ENCODE data around the gene KCNJ2. TPM values are rescaled to one million over a fixed set of nuclear protein-coding genes. Genes with fewer than 3 reads are reported as not detected.

Gene KCNJ2
- total RNA-seq, result 17.3 and 19.6 TPM in 2 replicates

GRCh38 chr17:70168977-70169708, at the start of gene KCNJ2:
KCNJ2 (plus strand) TSS chr17:70169532; CDS start chr17:70175040, 5,508 bp downstream.
- DNase-seq (ENCODE audit: extremely low read depth, low read depth, low spot score), result no peak

GRCh38 chr17:70119545-70119944, 49.8 kb upstream of the KCNJ2 start:
- no peak for DNase-seq (ENCODE audit: extremely low read depth, low read depth, low spot score)

GRCh38 chr17:70119983-70120382, 49.3 kb upstream of the KCNJ2 start:
- no peak for DNase-seq (ENCODE audit: extremely low read depth, low read depth, low spot score)

DNA sequence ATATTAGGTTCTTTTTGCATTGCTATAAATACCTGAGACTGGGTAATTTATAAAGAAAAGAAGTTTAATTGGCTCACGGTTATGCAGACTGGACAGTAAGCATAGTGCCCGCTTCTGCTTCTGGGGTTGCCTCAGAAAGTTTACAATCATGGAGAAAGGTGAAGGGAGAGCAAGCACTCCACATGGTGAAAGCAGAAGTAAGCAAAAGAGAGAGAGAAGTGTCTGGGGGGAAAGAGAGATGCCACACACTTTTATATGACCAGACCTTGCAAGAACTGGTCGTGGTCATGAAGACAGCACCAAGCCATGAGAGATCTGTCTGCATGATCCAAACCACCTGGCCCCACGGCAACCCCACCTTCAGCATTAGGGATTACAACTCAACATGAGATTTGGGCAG, 48.9 kb upstream of the KCNJ2 start:
- DNase-seq (ENCODE audit: extremely low read depth, low read depth, low spot score), result no peak

- no peak for DNase-seq (ENCODE audit: extremely low read depth, low read depth, low spot score)
Measured at GRCh38 chr17:70121126-70121525, 48.2 kb upstream of the KCNJ2 start.

- no peak for DNase-seq (ENCODE audit: extremely low read depth, low read depth, low spot score)
Measured at GRCh38 chr17:70123193-70123592, 46.1 kb upstream of the KCNJ2 start.

DNA sequence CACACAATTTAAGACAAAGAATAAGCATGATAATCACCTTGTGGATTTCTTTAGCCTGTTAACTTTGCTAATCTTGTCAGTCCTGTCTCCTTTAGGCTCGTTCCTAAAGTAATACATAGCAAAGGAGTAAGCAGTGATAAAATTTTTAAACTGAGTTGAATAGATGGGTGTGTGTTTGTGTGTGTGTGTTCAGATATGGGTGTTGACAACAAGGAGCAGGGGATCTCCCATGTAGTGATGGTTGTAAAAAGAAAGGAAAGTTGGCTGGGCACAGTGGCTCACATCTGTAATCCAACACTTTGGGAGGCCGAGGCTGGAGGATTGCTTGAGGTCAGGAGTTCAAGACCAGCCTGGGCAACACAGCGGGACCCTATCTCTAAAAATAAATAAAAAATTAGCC, 44.6 kb upstream of the KCNJ2 start:
- no peak for DNase-seq (ENCODE audit: extremely low read depth, low read depth, low spot score)

DNA sequence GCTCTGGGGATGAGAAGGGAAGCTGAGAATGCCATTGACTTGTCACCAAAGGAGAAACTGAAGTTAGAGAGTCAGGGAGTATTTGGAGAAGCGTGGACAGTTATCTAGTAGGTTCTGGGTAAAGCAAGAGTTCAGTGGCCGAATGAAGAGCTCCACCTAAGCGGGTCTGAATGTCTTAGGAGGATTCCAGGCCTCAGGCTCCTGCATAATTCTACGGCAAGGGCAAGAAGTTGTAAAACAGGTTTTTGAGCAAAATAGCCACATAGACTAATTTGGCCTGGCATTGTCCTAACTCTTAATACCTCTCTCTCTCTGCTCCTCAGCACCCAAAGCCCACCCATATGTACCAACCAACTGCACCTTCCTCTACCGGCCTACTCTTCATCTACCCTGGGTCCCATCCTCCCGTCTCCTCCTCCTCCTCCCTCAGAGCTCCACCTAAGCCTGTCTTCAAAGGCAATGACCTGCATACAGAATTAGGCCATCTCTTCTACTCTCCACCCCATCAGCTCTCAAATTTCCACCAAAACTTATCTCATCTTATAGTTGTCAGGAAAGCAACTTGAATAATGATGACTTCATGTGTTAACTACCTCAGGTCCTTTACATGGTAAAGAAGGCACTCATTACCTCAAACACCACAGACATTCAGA, 42.0 kb upstream of the KCNJ2 start:
- no peak for DNase-seq (ENCODE audit: extremely low read depth, low read depth, low spot score)

DNA sequence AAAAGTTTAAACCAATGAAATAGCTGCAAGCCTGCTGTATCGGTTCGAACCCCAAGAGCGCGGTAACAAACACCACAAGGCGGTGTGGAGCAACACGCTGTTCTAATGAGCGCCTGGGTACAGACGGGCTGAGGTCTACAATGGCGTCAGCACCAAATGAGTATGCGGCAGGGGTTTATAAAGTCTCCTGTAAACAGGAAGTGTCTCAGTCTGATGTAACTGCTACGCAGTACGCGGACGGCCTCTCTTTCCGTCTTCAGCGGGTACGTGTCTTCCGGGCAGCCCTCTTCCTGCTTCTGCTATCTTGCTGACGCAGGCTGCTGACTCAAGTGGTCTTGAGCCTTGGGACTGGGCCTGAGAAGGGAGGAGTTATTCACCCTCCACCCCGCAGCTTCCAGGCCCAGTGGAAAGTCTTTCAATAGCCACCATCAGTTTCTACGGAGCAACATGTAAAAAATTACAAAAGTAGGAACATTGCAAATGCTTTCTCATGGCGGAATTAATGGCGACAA, 40.5 kb upstream of the KCNJ2 start:
- no peak for DNase-seq (ENCODE audit: extremely low read depth, low read depth, low spot score)

DNA sequence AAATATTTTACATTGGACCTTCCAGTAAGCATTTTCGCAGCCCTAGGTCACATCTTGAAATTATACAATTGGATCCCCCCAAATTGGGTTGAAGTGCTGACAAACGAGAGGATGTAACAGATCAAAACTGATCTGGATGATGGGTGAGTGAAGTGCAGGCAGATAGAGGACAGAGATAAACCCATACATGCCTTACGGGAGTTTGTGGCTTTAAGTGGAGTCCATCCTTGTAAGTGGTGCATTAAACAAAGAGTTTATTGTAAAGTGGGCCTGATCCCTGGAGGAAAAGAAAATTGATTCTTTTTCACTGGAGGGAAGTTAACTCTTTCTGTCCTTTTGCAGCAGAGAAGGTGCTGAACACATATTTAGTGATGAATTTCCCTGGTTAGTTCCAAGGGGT, 39.0 kb upstream of the KCNJ2 start:
- no peak for DNase-seq (ENCODE audit: extremely low read depth, low read depth, low spot score)

GRCh38 chr17:70132505-70132904, 36.8 kb upstream of the KCNJ2 start:
- DNase-seq (ENCODE audit: extremely low read depth, low read depth, low spot score), result no peak

DNA sequence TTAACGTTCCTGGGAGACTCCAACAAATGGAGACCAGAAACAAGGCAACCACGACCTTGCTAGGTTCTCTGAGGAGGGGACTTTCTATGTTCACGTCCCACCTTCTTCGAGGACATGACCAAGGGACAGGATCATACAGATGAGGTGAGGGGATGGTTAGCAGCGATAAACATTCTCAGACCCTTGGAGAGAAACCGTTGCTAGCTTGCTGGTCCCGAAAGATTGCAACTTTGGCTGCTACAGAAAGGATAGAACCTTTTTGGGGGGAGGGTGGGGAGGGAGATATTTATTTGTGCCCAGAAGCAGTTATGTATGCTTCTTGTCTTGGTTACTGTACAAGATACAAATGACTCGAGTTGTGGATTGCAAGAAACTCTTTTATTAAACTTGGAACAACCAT, 35.3 kb upstream of the KCNJ2 start:
- DNase-seq (ENCODE audit: extremely low read depth, low read depth, low spot score), result no peak

DNA sequence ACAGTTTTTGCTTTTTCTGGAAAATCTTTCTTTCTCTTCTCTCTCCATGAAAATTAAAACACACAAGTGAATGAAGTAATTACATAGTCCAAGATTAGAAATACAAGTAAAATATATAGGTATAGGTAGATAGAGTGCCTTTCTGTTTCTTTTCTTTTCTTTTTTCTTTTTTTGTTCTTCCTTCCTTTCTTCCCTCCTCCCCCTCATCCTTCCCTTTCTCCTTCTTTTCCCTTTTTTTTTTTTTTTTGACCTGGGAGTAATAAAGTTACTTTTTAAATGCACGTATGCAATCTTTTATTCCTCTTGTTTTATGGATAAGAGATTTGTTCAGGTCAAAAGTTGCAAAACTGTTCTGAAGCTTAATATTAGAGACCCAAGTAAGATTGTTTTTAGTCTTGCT, 34.6 kb upstream of the KCNJ2 start:
- DNase-seq (ENCODE audit: extremely low read depth, low read depth, low spot score), result no peak

DNA sequence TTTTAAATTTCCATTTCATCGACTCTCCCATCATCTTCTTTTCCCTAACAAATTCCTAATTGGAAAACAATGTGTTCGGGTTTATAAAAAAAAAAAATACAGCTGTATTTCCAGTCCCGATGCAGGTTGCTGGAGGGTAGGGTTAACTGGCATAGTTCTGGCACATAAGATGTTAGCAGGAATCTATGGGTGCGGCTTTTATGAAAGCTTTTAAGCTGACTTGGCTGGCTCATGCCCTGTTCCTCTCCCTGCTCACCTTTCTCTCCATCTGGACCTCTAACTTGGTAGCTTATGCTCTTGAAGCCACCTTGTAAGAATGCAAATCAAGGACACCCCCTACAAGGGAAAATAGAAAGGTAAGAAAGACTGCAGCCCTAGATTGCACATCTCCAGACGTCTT, 33.2 kb upstream of the KCNJ2 start:
- DNase-seq (ENCODE audit: extremely low read depth, low read depth, low spot score), result no peak

- no peak for DNase-seq (ENCODE audit: extremely low read depth, low read depth, low spot score)
Measured at GRCh38 chr17:70137451-70138230, 31.7 kb upstream of the KCNJ2 start.

DNA sequence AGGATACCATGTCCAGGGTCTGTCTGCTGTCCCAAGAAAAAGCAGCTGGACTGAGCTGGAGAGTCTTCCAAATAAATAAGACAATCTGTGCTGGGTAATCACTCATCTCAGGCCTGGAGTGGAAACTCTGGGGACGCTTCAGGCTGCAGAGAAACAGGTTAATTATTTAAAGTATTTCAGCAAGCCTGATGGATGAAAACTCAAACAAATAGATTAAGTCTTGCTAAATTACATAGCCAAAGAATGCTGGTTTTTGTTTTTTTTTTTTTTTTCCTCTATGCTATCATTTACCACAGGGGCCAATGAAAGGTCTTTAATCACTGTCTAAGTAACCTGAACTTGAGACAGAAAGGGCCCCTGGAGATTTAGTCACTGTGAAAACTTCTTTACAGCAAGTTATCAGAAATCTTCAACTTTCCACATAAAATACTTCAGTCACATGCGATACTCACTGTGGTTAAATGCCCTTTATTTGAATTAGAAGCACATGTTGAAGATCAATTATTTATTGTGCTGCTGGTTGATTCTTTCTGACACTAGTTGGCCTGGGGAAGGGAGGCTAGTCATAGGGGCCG, 31.0 kb upstream of the KCNJ2 start:
- no peak for DNase-seq (ENCODE audit: extremely low read depth, low read depth, low spot score)

DNA sequence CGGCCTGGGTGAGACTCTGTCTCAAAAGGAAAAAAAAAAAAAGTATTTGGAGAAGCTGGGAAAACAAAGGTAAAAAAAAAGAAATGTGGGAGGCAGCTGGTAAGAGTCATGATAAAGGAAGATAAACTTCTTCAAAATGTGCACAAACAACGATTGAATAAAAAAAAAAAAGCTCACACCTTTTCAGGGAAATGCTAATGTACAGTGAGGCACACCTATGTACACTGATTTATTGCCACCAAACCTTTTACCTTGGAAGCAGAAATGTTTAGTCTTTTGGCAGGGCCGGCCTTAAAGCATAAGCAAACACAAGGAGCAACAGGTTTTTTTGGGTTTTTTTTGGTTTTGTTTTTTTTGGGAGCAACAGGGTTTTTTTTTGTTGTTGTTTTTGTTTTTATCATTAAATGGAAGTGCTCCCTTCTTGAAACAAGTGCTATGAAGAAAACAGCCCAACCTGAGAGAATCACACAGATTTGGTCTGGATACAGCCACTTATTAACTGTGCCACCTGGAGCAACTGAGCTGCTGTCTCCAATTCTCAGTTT, 29.8 kb upstream of the KCNJ2 start:
- DNase-seq (ENCODE audit: extremely low read depth, low read depth, low spot score), result no peak

DNA sequence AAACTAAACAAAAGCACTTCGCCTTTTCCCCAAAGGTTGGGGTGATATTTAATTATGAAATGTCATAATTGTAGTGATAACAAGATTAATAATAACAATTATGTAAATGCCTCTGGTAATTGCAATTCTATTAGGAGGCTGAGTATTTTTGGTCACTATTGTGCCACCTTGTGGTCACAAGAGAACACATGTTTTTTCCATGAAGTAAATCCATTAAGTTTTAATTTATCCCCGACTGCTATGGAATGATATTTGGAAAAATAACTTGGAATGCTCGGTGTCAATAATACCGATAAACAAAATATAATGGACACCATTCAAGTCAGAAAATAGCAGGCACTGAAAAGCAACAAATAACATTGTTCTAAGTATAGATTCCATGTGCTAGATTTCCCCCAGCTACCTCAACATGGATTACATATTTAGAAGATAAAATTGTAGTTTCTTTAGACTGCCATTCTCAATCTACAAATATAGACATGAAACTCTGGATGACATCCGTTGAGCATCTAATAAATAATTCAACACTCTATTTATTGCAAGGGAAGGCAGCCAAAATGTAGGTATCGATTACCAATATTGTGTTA, 25.0 kb upstream of the KCNJ2 start:
- no peak for DNase-seq (ENCODE audit: extremely low read depth, low read depth, low spot score)

DNA sequence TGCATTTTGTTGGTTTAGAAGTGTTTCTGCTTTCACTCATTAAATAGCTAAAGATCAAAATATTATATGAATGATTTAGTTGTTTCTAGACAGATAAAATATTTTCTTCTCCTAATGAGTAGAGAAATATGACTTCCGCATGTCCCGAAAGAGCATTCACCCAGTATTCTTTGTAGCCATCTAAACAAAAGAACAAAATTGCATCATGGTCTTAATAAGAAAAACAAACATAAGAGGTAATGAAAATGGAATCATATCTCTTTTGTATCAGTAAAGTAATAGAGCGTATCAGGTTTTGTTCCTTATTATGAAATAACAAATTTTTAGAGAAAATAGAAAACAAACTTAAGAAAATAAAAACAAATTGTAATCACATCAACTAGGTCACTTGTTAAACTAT, 16.1 kb upstream of the KCNJ2 start:
- DNase-seq (ENCODE audit: extremely low read depth, low read depth, low spot score), result no peak

DNA sequence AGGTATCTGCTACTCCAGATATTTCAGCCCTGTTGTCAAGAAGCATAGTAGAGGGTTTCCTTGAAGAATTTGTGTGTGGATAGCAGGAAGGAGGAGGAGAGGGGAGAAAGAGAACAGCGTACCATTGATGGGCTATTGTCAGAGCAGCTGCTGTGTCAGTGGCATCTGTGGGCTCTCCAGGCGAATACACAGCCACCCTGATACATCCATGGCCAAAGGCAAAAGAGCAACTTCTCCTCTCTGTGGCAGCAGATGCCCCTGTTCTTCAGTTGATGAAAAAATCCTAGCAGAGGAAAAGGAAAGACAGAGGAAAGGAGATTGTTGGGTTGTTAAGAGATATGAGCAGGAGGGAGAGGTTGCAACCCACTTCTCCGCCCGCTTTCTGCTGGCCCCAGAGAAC, 12.2 kb upstream of the KCNJ2 start:
- DNase-seq (ENCODE audit: extremely low read depth, low read depth, low spot score), result no peak

- DNase-seq (ENCODE audit: extremely low read depth, low read depth, low spot score), result peak; percentile 96
Measured at GRCh38 chr17:70158180-70158579, 11.2 kb upstream of the KCNJ2 start.
